GM18508 (cell line): ENCODE data around the gene CPNE5.

ENCODE experiments used
- ATAC-seq: cut with Tn5 transposase; IDR thresholded peaks from one replicate; pipeline ENCODE4 v1.9.1; 2021; ENCODE audit warnings: moderate number of reproducible peaks; ENCODE audit not compliant: insufficient read depth, unreplicated experiment

Gene CPNE5

GRCh38 chr6:36752187-36752885 is 86.9 kb downstream of the CPNE5 start:
- ATAC-seq, result no peak

DNA sequence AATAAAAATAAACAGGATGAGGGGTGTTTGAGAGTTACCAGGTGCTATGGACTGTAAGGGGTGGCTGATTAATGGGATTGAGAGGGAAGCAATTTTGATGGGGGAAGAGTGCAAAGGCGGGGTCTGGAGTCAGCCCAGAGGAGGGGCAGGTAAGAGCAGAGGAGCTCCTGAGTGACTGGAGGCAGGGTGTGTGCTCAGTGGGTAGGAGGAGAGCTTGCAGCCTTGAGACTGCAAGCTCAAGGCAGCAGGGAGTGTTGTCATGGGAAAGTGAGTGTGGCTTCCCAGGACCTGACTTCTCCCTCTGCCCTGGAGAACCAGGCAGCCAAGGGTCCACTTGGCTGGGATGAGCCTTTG is 87.4 kb downstream of the CPNE5 start:
- no peak for ATAC-seq

DNA sequence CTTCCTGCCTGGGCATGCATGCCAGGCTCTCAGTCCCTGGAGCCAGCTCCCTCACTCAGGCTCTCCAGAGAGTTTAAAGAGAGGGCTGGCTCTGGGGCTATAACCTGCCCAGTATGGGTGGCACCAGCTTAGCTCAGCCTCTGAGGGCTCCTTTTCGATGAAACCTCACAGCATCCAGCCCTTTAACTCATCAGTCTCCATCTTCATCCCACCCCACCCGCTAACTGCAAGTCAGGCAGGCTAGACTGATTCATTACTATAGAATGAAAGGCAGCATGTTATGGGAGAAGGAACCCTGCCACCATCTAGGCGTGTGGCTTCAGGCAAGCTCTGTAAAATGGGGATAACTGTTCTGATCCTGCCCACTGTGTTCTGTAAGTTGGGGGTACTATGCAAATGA is 88.2 kb downstream of the CPNE5 start:
- no peak for ATAC-seq

GRCh38 chr6:36749829-36750489 is 89.3 kb downstream of the CPNE5 start:
- ATAC-seq, result no peak

DNA sequence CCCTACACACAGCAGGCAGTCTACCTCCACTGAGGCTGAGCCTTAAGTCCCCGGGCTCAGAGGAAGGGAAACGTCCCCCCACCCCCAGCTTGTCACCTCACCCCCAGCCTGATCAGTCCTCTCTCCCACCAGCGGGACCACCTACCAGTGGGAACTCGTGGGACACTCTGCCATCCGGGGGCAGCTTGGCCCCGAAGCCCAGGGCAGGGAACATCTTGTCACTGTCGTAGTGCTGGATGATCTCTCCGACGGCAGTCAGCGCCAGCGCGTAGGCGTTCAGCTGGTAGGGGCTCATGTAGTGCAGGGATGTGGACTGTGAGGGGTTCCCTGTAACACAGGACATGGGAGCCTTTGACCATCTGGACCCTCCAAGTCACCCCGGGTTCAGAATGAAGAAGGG is 93.0 kb downstream of the CPNE5 start:
- no peak for ATAC-seq

DNA sequence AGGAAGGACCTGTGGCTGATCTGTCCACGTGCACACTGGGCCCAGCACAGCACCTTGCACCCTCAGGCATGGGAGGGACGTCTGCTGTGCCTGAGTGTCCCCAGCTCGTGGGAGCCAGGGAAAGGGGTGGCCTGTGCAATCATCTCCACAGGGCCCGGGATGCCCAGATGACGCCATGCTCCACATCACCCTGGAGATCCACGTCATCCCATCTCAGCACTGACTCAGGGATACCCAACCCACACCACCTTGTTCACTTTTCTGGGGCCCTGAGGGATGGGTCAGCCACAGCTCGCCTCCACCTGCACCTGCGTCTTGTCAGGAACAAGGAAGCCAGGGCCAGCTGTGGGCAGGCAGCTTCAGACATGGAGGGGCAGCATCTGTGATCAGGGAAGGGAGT is 93.4 kb downstream of the CPNE5 start:
- no peak for ATAC-seq

GRCh38 chr6:36745283-36745682 is 94.0 kb downstream of the CPNE5 start:
- no peak for ATAC-seq

- no peak for ATAC-seq
These were observed 95.0 kb downstream of the CPNE5 start for GRCh38 chr6:36744304-36744673.

DNA sequence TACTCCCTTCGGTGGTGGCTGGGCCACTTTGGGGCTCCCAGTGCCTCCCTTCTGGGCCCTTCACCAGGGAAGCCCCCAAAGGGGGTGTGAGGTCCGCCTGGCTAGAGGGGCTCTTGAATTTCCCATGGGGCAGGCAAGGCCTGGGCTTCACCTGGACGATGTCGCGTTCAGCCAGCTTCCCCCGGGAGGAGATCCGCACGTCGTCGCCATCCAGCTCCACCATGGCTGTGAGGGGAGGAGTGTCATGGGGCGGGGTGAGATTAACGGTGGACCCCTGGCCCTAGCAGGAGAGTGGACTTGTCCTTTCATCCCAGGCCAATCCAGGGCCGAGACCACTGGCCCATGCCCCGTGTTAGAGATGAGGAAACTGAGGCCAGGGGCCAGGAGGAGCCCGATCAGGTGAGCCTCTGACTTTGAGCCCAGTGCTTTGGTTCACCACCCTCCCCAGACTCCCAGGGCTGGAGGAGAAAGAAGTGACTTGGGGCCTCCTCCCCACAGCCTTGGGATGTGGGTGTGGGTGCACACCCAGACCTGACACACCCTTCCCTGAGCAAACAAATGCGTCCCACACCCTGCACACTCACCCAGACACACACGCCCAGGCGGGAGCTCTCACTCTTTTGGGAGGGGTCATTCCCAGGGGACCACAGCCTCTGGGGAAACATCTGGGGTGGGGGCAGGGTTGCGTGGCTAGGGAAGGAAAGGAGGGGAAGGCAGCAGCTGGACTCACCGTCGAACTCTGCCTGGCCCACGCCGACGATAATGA is 95.5 kb downstream of the CPNE5 start:
- no peak for ATAC-seq

GRCh38 chr6:36743032-36743431 is 96.2 kb downstream of the CPNE5 start:
- ATAC-seq, result no peak

DNA sequence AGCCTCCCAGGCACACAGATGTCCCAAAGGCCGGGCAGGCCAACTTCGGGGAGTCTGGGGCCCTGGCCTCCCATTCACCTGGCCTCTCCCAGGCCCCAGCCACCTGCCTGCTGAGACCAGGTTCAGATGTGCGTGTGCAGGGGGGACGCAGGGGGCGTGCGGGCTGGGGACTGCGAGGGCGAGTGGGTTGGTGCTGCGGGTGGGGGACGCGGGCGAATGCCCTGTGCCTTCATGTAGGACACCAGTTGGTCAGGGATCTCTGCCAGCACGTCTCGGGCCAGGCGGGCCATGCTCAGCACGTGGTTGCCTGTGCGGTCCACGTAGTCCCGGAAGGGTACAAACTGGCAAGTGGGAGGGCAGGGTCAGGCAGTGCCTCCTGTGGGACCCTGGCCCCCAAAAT is 97.1 kb downstream of the CPNE5 start:
- ATAC-seq, result no peak

- no peak for ATAC-seq
These were observed 98.4 kb downstream of the CPNE5 start for GRCh38 chr6:36740818-36741179.

- ATAC-seq, result no peak
These were observed 99.1 kb downstream of the CPNE5 start for GRCh38 chr6:36739947-36740817.

- no peak for ATAC-seq
These were observed 101.1 kb downstream of the CPNE5 start for GRCh38 chr6:36738108-36738507.

DNA sequence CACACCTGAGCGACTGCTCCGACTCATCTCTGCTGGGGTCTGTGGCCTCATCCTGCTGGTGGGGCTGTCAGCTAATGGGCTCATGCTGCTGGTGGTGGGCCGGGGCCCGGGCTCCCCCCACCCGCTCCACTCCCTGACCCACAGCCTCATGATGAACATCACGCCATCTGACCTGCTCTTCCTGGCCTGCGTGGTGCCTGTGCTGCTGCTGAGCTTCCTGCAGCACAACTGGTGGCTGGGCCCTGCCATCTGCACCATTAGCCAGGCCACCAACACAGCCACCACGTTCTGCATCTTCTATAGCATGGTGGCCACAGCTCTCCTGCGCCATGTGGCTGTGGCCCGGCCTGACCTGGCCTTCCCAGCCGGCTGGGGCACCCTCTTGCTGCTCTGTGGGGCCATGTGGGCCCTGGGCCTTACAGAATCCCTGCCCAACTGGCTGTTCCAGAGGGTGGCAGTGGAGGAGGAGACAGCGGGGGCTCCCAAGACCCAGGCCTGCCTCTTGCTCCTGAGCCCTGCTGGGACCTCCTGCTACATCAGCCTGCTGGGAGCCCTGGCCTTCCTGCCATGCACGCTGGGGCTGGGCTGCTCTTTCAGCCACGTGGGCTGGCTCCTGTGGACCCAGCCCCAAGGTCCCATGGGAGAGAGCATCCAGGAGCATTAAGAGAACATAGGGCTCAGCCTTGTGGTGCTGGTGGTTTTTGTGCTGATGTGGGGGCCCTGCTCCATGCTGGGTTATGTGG is 102.0 kb downstream of the CPNE5 start:
- ATAC-seq, result no peak

DNA sequence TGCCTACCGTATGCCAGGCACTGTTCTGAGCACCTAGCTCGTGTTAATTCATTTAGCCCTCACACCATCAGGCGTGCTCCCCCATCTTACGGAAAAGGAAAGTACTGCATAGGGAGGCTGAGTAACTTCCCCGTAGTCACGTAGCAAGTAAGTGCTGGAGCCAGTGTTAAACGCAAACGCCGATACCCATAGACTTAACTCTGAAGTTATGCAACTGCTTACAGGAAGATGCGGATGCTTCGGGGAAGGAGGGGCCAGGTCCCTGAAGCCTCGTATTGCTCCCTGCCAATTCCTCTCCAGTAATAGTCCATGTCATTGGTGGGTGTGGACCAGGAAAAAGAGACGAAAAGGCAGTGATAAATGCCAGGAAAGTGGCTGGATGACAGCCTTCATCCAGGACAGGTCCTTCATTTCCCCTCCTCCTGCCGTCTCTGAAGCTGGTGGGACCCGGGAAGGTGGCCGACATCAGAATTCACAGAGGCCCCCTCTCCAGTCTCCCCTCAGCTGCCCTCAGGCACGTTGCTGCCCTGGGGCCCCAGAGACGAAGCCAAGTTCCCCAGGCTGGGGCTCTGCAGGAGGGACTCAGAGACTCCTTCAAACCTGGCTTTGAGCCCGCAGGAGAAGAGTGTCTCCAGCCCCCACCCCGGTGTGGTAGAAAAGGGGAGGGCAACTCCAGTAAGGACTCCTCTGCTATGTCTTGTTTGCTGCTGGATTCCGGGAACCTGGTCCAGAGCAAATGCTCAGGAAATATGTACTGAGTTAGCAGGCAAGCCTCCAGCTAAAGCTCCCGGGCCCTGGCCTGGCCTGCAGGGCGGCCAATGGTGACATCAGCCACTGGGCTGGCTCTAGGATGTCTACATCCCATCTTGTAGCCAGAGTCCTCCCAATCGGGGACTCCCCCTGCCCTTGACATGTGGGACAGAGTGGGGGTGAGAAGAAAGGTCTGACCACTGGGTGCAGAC is 103.9 kb downstream of the CPNE5 start:
- ATAC-seq, result no peak

- no peak for ATAC-seq
These were observed 104.7 kb downstream of the CPNE5 start for GRCh38 chr6:36734486-36735060.

GRCh38 chr6:36733300-36733699 is 105.9 kb downstream of the CPNE5 start:
- no peak for ATAC-seq
